Esophagus squamous epithelium (tissue), 5 donors: ENCODE results near the gene ABHD12. TPM values are rescaled to one million over a fixed set of nuclear protein-coding genes. Genes with fewer than 3 reads are reported as not detected.
"Not testable (repeated sequence)": the region's sequence is repeated elsewhere in the genome, so short reads cannot be mapped to it uniquely, and the experiment has no call there.

Source experiments
- DNase-seq: peaks from one replicate; lab custom pipeline; 2025; lab: John Stamatoyannopoulos, UW
- H3K27ac ChIP-seq, 4 donors: fragments of 200-600 bp; sonication (generic); one replicate each; pipeline ENCODE4 v1.5.1; 2016 to 2019; ENCODE audit warnings: mild to moderate bottlenecking in 1 of 4
- H3K27me3 ChIP-seq, 4 donors: fragments of 200-600 bp; sonication (generic); 1 replicate in 3 of 4; 2 replicates in 1 of 4; pipeline versions ENCODE4 v1.5.1 to v1.6.0; 2017 to 2021; ENCODE audit warnings: antibody characterized with exemption in 1 of 4
- H3K36me3 ChIP-seq, 3 donors: fragments of 200-600 bp; sonication (generic); one replicate each; pipeline ENCODE4 v1.5.1; 2016 to 2019
- H3K4me1 ChIP-seq, 3 donors: fragments of 200-600 bp; sonication (generic); one replicate each; pipeline ENCODE4 v1.5.1; 2017 to 2019
- H3K4me3 ChIP-seq, 4 donors: fragments of 200-600 bp; sonication (generic); 1 replicate in 3 of 4; 2 replicates in 1 of 4; pipeline ENCODE4 v1.5.1; 2016 to 2019; ENCODE audit warnings: mild to moderate bottlenecking in 2 of 4, moderate library complexity in 1 of 4
- H3K9me3 ChIP-seq, 3 donors: fragments of 200-600 bp; sonication (generic); one replicate each; pipeline ENCODE4 v1.5.1; 2016 to 2019
- CTCF ChIP-seq, 6 experiments: fragments of 450-650 bp in 4 of 6; fragments of 200-600 bp in 2 of 6; sonication (generic) in 2 of 6; IDR thresholded peaks; one replicate each; pipeline ENCODE4 v1.5.1; 2016 to 2019; ENCODE audit warnings: antibody characterized with exemption in 6 of 6, mild to moderate bottlenecking in 4 of 6, moderate library complexity in 4 of 6
- POLR2A ChIP-seq, 4 donors: fragments of 450-650 bp; IDR thresholded peaks; one replicate each; pipeline ENCODE4 v1.6.1; 2017; ENCODE audit warnings: antibody characterized with exemption in 4 of 4, mild to moderate bottlenecking in 4 of 4, moderate library complexity in 3 of 4
- WGBS, 2 donors: methylation state at CpG; one replicate each; pipeline ENCODE4 v1.1.5; 2018; 5-methylcytosine and 5-hydroxymethylcytosine counted together
- intact Hi-C: fragments of 100-400 bp; cut with DNase I; formaldehyde crosslinking; loops from one replicate; pipeline ENCODE4 v1.15.0; 2022
- total RNA-seq, 4 donors: library from RNA; depleted of rRNA; stranded (reverse); fragments of >200 nt; gene quantifications; one replicate each; pipeline ENCODE4 v1.1.0, GENCODE V29; 2016
- donor health status: DM: yes; HTN: yes; CAD: no.

ABHD12 gene
- total RNA-seq, 4 donors from 2014 or later, result 23.8 to 62.1 (median 36.4) TPM

DNA sequence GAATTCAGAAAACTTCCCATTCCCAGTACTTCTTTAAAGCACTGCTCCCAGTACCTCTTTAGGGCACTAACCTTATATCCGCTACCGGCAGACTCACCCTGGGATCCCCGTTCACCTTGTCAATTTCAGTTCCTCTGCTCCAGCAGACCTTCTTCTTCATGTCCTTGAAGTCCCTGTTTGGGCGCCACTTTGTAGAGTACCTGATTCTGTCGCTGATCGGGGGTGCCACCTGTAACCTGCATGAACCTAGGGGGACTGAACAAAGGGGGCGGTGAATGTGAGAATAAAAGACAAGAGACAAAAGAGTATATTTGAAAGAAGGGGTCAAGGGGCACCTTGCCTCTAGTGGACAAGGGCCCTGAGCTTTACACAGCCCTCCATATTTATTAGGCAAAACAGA is 11.9 kb upstream of the ABHD12 start:
- no peak for DNase-seq
- Histone ChIP-seq H3K27me3 (peaks cover 0 to 3% (median 0%) of the 10 kb centered on the region in 4 donors), H3K4me3 (no peak overlapping the region), H3K27ac (no peak overlapping the region), H3K36me3 (no peaks in the 10 kb centered on the region), H3K9me3 (peaks cover 0 to 24% (median 10%) of the 10 kb centered on the region in 3 donors), H3K4me1 (peaks cover 0 to 22% (median 0%) of the 10 kb centered on the region in 3 donors)
- TF ChIP-seq POLR2A (IDR thresholded peaks at IDR 0.05), result no peak
- TF ChIP-seq CTCF (IDR thresholded peaks at IDR 0.05), result no peak
- intact Hi-C loops, result no loop called here
- WGBS, 2 donors, result 93 to 98% methylated on average over 4 of the region's 7 CpGs

DNA sequence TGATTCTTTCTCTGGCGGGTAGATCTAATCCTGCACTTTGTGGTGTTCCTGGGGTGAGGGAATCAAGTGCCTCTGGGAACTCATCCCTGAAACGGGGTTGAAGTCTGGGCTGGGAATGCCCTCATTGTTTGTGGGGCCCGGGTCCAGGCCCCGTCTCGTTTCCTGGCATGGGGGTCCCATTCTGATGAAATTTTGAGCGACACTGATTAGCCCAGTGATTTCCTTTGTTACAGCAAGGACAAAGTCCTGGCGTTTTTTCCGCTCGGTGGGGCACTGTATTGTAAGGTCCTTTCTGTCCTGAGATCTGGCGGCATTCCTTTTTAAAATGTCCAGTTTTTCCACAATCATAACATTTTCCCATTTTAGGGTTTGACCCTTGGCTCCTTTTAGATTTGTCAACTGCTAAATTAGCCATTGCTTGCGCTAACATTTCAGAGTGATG is 9.7 kb upstream of the ABHD12 start:
- H3K36me3 ChIP-seq, H3K27me3 ChIP-seq, DNase-seq, H3K4me3 ChIP-seq, intact Hi-C loops, H3K27ac ChIP-seq: not testable (repeated sequence)
- H3K4me1 ChIP-seq, result peaks cover 0 to 19% (median 0%) of the 10 kb centered on the region in 3 donors
- WGBS, 2 donors, result 71 to 74% methylated on average over 10 to 11 of the region's 11 CpGs
- peaks cover 0 to 24% (median 10%) of the 10 kb centered on the region in 3 donors for H3K9me3 ChIP-seq

DNA sequence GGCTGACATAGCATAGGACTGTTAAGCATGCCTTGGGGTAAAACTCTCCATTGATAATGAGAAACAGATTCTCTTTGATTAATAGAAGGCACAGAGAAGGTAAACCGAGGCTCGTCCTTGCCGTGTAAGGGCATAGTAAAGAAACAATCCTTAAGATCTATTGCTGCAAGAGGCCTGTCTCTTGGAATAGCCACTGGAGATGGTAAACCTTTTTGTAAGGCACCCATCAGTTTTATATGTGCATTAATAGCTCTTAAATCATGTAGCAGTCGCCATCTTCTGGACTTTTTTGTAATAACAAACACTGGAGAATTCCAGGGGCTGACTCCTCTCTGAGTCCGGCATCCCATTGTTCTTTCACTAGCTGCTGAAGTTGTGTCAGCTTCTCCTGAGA is 8.4 kb upstream of the ABHD12 start:
- H3K4me1 ChIP-seq, result peaks cover 0 to 19% (median 0%) of the 10 kb centered on the region in 3 donors
- no peak for DNase-seq
- intact Hi-C loops, result loop anchor here (5.0 to 10.0 kb wide), 3 partner anchors 87 to 404 kb away; partner anchors contain the start of gene APMAP
- H3K9me3 ChIP-seq, result peaks cover 0 to 24% (median 10%) of the 10 kb centered on the region in 3 donors
- no peaks in the 10 kb centered on the region for H3K36me3 ChIP-seq
- no peak overlapping the region for H3K27ac ChIP-seq
- H3K4me3 ChIP-seq, result no peak overlapping the region
- peaks cover 0 to 3% (median 0%) of the 10 kb centered on the region in 4 donors for H3K27me3 ChIP-seq
- 10% methylated on average over 5 of the region's 5 CpGs for WGBS, 2 donors
- TF ChIP-seq POLR2A (IDR thresholded peaks at IDR 0.05) (no peak), CTCF (IDR thresholded peaks at IDR 0.05) (peak in 5 of 6 experiments; percentile 48 to 68 (median 54))

DNA sequence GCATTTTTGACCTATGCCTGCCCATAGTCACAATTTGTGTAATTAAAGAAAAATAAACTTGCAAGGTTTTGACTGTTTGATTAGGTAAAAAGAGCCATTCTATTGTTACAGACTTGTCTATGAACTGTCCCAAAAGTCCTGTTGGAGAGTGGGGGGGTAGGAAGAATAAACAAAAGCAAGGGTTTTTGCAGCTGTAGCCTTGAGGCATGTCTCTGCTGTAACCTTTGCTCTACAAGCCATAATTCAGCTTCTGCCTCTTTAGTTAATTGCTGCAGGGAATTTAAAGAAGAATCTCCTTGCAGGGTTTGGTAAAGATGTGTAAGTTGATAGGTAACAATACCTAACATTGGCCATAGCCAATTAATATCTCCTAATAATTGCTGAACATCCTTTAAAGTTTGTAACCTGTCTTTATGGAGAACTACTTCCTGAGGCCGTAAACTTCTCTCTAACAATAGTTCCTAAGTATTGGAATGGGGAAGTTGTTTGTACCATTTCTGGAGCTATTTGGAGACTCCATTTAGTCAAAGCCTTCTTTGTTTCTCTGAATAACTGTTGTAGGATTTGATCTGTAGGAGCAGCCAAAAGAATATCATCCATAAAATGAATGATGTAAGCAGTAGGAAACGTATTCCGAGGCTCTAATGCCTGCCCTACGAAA is 7.9 kb upstream of the ABHD12 start:
- H3K4me3 ChIP-seq, result no peak overlapping the region
- peaks cover 0 to 22% (median 8%) of the 10 kb centered on the region in 3 donors for H3K9me3 ChIP-seq
- H3K27ac ChIP-seq, result no peak overlapping the region
- intact Hi-C loops, result loop anchor here (5.0 to 10.0 kb wide), 3 partner anchors 86 to 404 kb away; partner anchors contain the start of gene APMAP
- H3K36me3 ChIP-seq, result no peaks in the 10 kb centered on the region
- DNase-seq, result no peak
- 36 to 48% methylated on average over 4 of the region's 4 CpGs for WGBS, 2 donors
- peaks cover 0 to 3% (median 0%) of the 10 kb centered on the region in 4 donors for H3K27me3 ChIP-seq
- TF ChIP-seq POLR2A (IDR thresholded peaks at IDR 0.05) (no peak), CTCF (IDR thresholded peaks at IDR 0.05) (no peak)
- H3K4me1 ChIP-seq, result peaks cover 0 to 19% (median 0%) of the 10 kb centered on the region in 3 donors

DNA sequence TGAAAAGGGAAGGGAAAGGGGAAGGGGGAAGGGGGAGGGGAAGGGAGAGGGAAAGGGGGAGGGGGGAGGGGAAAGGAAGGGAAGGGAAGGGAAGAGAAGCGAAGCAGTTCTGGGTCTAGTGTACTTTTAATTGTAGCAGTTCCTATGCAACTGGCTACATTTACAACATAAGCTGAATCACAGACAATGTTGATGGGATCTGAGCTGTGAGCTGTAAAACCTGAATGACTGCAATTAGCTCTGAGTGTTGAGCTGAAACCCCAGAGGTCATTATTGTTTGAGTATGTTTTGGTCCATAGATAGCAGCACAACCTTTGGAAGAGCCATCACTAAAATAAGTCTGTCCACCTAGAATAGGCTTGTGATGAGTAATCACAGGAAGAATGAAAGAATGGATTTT is 7.2 kb upstream of the ABHD12 start:
- Histone ChIP-seq H3K36me3 (no peaks in the 10 kb centered on the region), H3K27ac (peak overlapping the region in 1 of 4 donors; percentile 5), H3K4me1 (peaks cover 0 to 19% (median 0%) of the 10 kb centered on the region in 3 donors), H3K9me3 (peaks cover 0 to 15% (median 6%) of the 10 kb centered on the region in 3 donors), H3K4me3 (no peak overlapping the region), H3K27me3 (peaks cover 0 to 3% (median 0%) of the 10 kb centered on the region in 4 donors)
- WGBS, 2 donors, result 57 to 62% methylated on average over 1 of the region's 1 CpG
- no peak for TF ChIP-seq CTCF (IDR thresholded peaks at IDR 0.05)
- TF ChIP-seq POLR2A (IDR thresholded peaks at IDR 0.05), result no peak
- intact Hi-C loops, result loop anchor here (5.0 to 10.0 kb wide), 3 partner anchors 86 to 403 kb away; partner anchors contain the start of gene APMAP
- DNase-seq, result no peak
